GM21360 (cell line): Measurements from ENCODE around the gene BST2.
"Not testable (repeated sequence)": the region's sequence is repeated elsewhere in the genome, so short reads cannot be mapped to it uniquely, and the experiment has no call there.

Experiments
- ATAC-seq: cut with Tn5 transposase; IDR thresholded peaks from one replicate; pipeline ENCODE4 v1.9.1; 2021; ENCODE audit warnings: mild to moderate bottlenecking, moderate library complexity; ENCODE audit not compliant: unreplicated experiment

BST2 gene

DNA sequence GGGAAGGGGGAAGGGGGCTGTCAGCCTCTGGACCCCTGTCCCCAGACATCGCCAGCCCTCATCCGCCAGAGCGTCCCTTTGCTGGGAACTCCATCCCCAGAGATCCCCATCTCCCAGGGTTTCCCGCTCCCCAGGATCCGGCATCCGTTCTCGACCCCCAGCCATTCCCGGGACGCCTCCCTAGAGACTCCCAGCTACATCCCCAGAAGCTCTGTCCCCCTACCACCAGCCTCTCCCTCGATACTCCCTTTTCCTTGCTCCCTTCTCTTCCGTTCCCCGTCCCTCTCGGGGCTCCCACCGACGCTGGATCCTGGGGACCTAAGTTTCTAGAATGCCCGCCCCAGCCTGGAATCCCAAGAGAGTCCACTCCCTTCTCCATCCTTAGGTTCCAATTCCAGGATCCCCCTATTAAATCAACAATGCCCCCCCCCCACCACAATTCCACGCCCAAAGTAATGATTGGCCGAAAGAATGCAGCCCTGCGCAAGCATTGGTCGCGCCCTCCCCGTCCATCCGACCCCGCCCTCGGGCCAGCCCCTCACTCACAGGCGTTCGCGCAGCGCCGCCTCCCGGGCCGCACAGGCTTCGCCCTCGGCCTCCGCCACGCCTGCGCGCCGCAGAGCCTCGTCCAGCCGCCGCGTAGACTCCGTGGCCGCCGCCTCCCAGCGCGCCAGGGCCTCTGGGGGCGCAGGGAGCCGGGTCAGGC, 14.6 kb downstream of the BST2 start:
- peak; percentile 88 for ATAC-seq

- no peak for ATAC-seq
Measured at GRCh38 chr19:17389957-17390664, 15.3 kb downstream of the BST2 start.

DNA sequence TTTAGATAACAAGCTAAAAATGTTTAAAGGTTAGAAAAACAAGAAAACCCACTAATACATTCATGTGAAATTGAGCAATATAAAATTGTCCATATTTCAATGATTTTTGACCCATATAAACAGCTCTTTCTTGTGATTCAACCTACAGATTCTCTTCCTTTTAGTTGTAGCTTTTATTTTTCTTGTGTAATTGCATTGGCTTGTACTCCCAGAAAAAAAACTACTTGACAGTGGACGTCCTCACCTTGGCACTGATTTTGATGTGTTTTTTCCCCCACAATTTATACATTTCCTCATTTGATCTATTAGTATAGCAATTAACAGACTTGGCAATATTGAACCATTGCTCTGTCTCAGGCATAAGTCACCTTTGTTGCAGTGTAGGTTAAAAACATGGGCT, 16.1 kb downstream of the BST2 start:
- ATAC-seq = no peak

GRCh38 chr19:17385878-17386611, 19.4 kb downstream of the BST2 start:
- no peak for ATAC-seq

GRCh38 chr19:17380426-17381138, 24.8 kb downstream of the BST2 start:
- no peak for ATAC-seq

DNA sequence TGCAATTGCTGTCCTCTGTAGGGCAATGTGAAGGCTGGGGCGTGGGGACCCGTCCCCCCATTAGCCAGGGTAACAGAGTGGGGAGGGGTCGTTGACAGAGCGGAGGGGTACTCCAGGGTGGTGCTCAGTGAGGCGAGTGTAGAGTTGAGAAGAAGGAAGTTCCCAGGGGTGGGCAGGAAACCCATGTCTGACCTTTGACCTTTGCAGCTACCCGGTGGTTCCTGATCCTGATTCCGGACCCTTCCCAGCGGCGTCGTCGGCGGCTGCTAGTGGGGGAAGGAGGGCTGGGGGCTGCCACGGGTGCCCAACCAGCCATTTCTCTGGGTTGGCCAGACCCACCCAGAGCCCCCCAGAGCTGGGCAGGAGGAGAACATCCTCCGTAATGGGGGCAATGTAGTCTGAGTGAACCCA, 26.2 kb downstream of the BST2 start:
- ATAC-seq = no peak

DNA sequence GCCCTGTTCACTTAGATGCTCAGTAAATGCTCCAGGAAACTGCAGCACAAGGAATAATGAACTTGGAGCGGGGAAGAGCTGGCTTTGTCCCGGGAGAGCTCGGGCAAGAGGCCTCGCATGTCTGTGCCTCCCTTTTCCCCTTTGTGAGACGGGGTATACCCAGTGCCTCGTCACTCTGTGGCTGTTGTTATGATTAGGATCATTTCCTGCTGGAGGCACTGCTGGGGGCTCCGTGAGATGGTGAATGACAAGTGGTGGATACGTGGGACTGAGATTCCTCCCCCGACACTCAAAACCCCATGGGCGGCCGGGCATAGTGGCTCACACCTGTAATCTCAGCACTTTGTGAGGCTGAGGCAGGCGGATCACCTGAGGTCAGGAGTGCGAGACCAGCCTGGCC, 27.2 kb downstream of the BST2 start:
- no peak for ATAC-seq

DNA sequence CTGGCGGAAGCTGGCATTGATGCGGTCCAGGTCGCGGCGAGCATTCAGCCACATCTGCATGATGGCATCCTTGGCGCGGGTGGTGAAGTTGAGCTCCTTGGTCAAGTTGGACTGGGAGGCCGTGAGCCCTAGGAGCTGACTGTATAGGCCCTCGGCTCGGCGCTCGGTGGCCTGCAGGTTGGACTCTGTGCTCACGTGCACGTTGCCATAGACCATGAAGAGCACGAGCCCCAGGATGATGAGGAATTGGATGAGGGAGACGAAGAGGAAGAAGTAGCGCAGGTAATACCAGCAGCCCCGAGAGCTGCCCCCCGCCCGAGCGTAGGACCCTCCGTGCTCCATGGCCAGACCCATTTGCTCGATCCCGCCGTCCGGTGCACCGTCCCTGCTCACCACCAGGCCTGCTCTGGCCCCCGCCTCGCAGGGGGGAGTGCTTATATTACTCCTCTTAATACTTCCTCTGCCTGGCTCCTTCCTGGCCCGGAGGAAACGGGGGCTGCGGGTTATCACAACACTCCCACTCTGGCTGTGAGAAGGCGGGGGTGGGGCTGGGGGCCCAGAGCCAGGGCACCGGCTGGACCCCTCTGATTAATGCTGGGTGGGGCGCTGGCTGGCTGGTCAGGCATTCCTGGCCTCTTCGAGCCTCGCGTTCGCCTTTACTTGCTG, 28.4 kb downstream of the BST2 start, which contains the start of gene PLVAP:
TSS of gene PLVAP (minus strand) at position 408 of the 666 bp plus-strand sequence. CDS start at position 354, 54 bp downstream.
- no peak for ATAC-seq

DNA sequence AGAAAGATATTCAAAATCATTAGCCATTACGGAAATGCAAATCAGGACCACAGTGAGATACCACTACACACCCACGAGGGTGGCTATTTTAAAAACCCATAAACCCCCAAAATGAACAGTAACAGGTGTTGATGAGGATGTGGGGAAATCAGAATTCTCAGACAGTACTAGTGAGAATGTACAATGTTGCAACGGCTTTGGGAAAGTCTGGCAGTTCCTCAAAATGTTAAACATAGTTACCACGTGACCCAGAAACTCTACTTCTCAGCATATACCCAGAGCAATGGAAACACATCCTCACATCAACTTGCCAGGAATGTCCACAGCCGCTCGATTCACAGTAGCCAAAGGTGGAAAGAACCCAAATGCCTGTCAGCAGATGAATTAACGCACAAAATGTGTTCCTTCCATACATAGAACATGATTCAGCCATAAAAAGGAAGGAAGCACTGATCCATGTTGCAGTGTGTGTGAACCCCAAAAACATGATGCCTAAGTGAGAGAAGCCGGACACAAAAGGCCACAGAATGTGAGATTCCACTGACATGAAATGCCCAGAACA, 35.3 kb downstream of the BST2 start:
- peak; percentile 64 for ATAC-seq

DNA sequence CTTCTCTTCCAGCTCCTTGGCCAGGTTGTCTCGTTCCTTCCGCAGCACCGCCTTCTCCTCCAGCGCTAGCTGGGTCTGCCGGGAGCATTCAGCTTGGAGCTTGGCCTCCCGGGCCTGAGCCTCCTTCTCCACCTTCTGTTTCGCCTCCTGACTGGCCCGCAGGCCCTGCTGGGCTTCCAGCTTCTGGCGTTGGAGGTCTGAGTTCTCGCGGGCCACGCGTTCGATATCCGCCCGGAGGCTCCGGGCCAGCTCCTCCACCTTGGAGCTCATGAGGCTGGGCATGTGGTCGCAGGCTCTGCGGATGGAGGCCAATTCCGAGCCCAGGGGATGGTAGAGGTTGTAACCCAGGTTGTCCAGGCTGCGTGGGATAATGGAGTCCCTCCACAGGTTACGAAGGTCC, 40.1 kb downstream of the BST2 start:
- ATAC-seq = no peak

DNA sequence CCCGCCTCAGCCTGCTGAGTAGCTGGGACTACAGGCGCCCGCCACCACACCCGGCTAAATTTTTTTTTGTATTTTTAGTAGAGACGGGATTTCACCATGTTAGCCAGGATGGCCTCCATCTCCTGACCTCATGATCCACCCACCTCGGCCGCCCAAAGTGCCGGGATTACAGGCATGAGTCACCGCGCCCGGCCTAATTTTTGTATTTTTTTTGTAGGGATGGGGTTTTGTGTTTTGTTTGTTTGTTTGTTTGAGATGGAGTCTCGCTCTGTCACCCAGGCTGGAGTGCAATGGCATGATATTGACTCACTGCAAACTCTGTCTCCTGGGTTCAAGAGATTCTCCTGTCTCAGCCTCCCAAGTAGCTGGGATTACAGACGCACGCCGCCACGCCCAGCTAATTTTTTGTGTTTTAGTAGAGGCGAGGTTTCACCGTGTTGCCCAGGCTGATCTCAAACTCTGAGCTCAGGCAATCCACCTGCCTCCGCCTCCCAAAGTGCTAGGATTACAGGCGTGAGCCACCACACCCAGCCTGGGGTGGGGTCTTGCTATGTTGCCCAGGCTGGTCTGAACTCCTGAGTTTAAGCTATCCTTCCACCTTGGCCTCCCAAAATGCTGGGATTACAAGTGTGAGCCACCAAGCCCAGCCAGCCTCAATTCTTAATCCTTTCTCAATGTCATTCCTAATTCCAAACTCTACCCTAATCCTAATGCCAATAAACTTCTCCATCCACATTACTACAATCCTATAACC, 41.4 kb downstream of the BST2 start:
- not testable (repeated sequence) for ATAC-seq

DNA sequence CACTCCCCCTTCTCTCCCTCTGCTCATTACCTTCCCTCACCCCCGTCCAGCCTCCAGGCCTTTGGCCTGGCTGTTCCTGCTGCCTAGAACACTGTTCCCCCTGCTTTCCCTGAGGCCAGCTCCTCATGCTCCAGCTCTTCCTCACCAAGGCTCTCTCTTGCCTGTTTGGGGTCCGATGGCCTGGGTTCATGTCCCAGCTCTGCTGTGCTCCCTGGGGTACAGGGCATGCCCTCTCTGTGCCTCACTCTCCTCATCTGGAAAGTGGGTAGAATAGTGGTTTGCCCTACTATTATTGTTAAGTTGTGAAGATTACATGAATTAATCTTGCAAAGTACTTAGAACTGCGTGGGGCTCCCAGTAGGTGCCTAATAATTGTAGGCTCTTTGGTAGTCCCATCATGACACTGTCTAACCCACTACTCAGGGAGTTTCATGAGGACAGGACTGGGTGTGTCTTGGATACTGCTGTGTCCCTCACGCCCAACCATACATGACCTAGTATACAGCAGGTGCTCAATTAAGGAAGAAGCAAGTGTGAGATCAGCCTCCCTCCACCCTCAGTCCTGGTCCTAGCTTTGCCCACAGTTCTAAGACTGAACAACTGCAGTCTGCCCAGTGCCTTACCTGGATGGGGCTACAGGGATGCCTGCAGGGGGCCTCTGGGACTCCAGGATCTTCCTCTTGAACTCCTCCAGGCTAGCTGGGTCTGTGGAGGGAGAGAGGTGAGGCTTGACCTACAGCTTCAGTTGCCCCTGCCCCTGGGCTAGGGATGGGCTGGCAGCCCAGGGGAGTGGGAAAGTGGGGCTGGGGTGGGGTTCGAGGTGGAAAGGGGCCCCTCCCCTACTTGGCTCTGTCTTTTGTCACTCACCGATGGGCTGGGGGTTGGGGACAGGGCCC, 45.3 kb downstream of the BST2 start:
- ATAC-seq = no peak

GRCh38 chr19:17358395-17358794, 47.0 kb downstream of the BST2 start:
- ATAC-seq = no peak

DNA sequence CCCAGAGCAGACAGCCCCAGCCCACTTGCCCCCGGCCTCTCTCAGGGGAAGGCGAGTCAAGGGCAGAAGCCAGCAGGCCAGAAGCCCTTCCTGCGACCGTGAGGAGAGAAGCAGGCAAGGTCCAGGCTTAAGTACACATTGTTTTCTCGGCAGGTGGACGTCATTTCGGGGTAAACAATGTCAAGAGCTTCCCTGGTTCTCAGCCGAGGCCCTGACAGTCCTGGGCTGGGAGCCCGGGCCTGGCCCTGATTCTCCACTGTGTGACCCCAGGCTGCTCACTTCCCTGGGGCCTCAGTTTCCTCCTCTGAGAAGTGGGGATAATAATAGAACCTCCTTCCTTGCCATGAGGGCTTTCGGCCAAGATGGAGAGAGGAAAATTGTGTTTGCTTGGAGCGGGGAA, 47.7 kb downstream of the BST2 start:
- ATAC-seq = no peak

DNA sequence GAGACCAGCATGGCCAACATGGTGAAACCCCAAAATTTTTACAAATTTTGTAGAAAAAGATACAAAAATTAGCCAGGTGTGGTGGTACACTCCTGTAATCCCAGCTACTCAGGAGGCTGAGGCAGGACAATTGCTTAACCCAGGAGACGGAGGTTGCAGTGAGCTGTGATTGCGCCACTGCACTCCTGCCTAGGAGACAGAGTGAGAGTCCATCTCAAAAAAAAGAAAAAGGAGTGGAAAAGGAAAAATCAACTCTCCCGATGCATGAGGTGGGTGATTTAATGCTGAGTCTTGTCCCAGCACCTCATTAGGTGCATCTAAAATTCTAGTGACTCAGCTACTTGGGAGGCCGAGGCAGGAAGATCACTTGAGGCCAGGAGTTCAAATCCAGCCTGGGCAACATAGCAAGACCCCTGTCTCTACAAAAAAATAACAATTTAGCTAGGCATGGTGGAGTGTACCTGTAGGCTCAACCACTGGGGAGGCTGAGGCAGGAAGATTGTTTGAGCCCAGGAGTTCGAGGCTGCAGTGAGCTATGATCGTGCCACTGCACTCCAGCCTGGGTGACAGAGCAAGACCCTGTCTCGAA, 48.3 kb downstream of the BST2 start:
- ATAC-seq = no peak

- no peak for ATAC-seq
Measured at GRCh38 chr19:17353386-17353785, 52.0 kb downstream of the BST2 start.
